Osteoblast (primary cell): ENCODE data around the gene LRRC4B. TPM values are rescaled to one million over a fixed set of nuclear protein-coding genes. Genes with fewer than 3 reads are reported as not detected.
A peak's percentile ranks its signal among the peaks of the same experiment; 100 is the strongest.

Experiments used
- DNase-seq: peaks from one replicate; pipeline ENCODE4 v3.0.0; 2011; ENCODE audit warnings: low spot score, mixed read lengths; ENCODE audit not compliant: insufficient read length; ENCODE audit errors: missing footprints
- H2AFZ ChIP-seq: 2 replicates; pipeline ENCODE4 v1.6.0; 2011; ENCODE audit warnings: mild to moderate bottlenecking, low read length
- H3K27ac ChIP-seq: 2 replicates; pipeline ENCODE4 v1.5.1; 2011; ENCODE audit warnings: mild to moderate bottlenecking, low read depth, low read length, moderate library complexity
- H3K27me3 ChIP-seq: 2 replicates; pipeline ENCODE4 v1.6.0; 2012; ENCODE audit warnings: mild to moderate bottlenecking, control low read depth, inconsistent platforms, low read length, moderate library complexity; ENCODE audit not compliant: insufficient read depth
- H3K36me3 ChIP-seq: 2 replicates; pipeline ENCODE4 v1.5.1; 2011; ENCODE audit warnings: mild to moderate bottlenecking, low read length, control low read depth, moderate library complexity; ENCODE audit not compliant: insufficient read depth
- H3K4me1 ChIP-seq: 2 replicates; pipeline ENCODE4 v1.5.1; 2011; ENCODE audit warnings: mild to moderate bottlenecking, low read length, control low read depth, moderate library complexity; ENCODE audit not compliant: insufficient read depth
- H3K4me2 ChIP-seq: 2 replicates; pipeline ENCODE4 v1.6.0; 2011; ENCODE audit warnings: mild to moderate bottlenecking, low read length; ENCODE audit not compliant: insufficient read depth
- H3K4me3 ChIP-seq: fragments of 200-600 bp; sonication (generic); 3 replicates; pipeline ENCODE4 v1.5.1; 2012; ENCODE audit warnings: mild to moderate bottlenecking, low read length, inconsistent platforms; ENCODE audit not compliant: insufficient read depth
- H3K79me2 ChIP-seq: 2 replicates; pipeline ENCODE4 v1.6.0; 2012; ENCODE audit warnings: mild to moderate bottlenecking, low read length, control low read depth, inconsistent platforms; ENCODE audit not compliant: insufficient read depth
- H3K9me3 ChIP-seq: 2 replicates; pipeline ENCODE4 v1.5.1; 2011; ENCODE audit warnings: low read depth, low read length, control low read depth
- H4K20me1 ChIP-seq: 2 replicates; pipeline ENCODE4 v1.6.0; 2012; ENCODE audit warnings: mild to moderate bottlenecking, low read length, control low read depth; ENCODE audit not compliant: insufficient read depth
- total RNA-seq: library from RNA; depleted of rRNA; stranded (reverse); fragments of >200 nt; gene quantifications from 2 replicates; pipeline ENCODE4 v1.2.3, GENCODE V29; 2012
- TF ChIP-seq, protein P1 (sequence below): IDR thresholded peaks from 2 replicates; pipeline ENCODE4 v1.5.1; 2011; ENCODE audit warnings: mild to moderate bottlenecking, low read depth, low read length, moderate library complexity; ENCODE audit errors: extremely low read depth

LRRC4B gene
- total RNA-seq, 1 donor, result not detected

DNA sequence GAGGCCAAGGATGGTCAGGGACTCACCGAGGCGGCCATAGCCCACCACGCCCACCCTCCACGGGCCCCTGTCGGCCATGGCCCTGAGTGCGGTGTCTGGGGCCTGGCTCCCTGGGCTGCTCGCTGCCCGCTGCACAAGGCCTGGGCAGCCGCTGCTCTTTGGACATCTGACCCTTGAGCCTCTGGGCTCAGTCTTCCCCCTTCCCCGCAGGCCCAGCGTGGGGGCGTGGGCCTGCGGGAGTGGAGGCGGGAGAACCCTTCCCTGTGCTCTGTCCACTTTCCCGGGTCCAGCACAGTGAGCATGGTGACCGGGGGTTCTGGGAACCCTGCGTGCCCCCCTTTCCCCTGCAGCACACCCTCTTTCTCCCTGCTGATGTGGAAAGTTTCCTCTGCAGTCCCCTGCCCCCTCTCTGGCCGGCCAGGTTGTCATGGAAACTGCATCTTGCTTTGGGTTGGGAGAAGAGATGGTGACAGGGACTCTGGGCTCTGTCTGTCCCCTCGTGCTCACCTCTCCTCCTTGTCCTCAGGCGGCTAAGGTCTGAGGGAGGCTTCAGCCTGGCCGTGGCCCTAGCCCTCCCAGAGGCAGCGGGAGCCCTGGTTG lies 54.4 kb downstream of the LRRC4B start, which contains the start of gene ASPDH:
ASPDH (minus strand) TSS at position 168 of the 600 bp plus-strand sequence; CDS start at position 78, 90 bp downstream.
- Histone ChIP-seq H3K36me3 (no peaks in the 10 kb centered on the region), H3K27me3 (no peaks in the 10 kb centered on the region), H4K20me1 (no peaks in the 10 kb centered on the region), H3K27ac (no peak within 1 kb of the TSS), H3K4me3 (no peak within 1 kb of the TSS), H3K4me1 (peaks cover 8% of the 10 kb centered on the region), H3K4me2 (no peak within 1 kb of the TSS), H2AFZ (no peak within 1 kb of the TSS), H3K9me3 (no peaks in the 10 kb centered on the region), H3K79me2 (peaks cover 8% of the 10 kb centered on the region)
- peak; percentile 88 for DNase-seq
- TF ChIP-seq, protein P1, sequence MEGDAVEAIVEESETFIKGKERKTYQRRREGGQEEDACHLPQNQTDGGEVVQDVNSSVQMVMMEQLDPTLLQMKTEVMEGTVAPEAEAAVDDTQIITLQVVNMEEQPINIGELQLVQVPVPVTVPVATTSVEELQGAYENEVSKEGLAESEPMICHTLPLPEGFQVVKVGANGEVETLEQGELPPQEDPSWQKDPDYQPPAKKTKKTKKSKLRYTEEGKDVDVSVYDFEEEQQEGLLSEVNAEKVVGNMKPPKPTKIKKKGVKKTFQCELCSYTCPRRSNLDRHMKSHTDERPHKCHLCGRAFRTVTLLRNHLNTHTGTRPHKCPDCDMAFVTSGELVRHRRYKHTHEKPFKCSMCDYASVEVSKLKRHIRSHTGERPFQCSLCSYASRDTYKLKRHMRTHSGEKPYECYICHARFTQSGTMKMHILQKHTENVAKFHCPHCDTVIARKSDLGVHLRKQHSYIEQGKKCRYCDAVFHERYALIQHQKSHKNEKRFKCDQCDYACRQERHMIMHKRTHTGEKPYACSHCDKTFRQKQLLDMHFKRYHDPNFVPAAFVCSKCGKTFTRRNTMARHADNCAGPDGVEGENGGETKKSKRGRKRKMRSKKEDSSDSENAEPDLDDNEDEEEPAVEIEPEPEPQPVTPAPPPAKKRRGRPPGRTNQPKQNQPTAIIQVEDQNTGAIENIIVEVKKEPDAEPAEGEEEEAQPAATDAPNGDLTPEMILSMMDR, result no peak

GRCh38 chr19:50512999-50513745 lies 55.1 kb downstream of the LRRC4B start:
- Histone ChIP-seq H3K4me1 (peaks cover 8% of the 10 kb centered on the region), H3K9me3 (no peaks in the 10 kb centered on the region), H3K79me2 (peaks cover 8% of the 10 kb centered on the region), H3K4me3 (no peak overlapping the region), H3K36me3 (no peaks in the 10 kb centered on the region), H3K4me2 (no peak overlapping the region), H2AFZ (no peak overlapping the region), H3K27ac (no peak overlapping the region), H3K27me3 (no peaks in the 10 kb centered on the region), H4K20me1 (no peaks in the 10 kb centered on the region)
- no peak for DNase-seq
- TF ChIP-seq, protein P1, result no peak

- Histone ChIP-seq H3K4me3 (no peak overlapping the region), H3K9me3 (no peaks in the 10 kb centered on the region)
Measured at GRCh38 chr19:50512112-50512998, 55.9 kb downstream of the LRRC4B start.

More at GRCh38 chr19:50512112-50512998, 55.9 kb downstream of the LRRC4B start:
- no peaks in the 10 kb centered on the region for H4K20me1 ChIP-seq
- TF ChIP-seq, protein P1, result no peak
- H3K36me3 ChIP-seq, result no peaks in the 10 kb centered on the region
- peak overlapping the region; percentile 96 for H3K4me2 ChIP-seq
- no peaks in the 10 kb centered on the region for H3K27me3 ChIP-seq
- no peak for DNase-seq
- no peak overlapping the region for H3K27ac ChIP-seq
- H2AFZ ChIP-seq, result no peak overlapping the region
- H3K79me2 ChIP-seq, result peaks cover 8% of the 10 kb centered on the region
- H3K4me1 ChIP-seq, result peaks cover 8% of the 10 kb centered on the region
